ENCODE data around the gene SPATA16.

DNA sequence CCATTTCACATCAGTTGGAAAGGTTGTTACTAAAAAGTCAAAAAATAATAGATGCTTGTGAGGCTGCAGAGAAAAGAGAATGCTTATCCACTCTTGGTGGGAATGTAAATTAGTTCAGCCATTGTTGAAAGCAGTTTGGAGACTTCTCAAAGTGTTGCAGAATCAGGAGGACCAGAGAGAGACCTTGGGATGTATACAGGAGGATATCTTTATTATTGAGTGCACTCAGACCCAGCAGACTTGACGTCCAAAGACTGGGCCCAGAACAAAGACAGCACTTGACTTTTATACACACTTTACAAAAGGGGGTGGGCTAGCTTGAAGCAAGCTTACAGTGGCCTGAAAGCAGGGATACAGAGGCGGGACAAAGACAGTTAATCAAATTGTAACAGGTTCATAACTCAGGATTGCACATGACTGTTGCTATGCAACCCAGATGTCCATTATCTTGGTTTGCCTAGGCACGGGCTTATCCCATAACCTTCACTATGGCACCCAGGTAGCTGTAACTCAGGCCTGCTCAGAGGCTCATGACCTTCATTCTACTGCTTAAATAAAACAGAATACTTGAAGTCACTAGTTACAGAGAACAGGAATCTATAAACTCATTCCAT, 127.7 kb downstream of the SPATA16 start:
- TF ChIP-seq HDGF (IDR thresholded peaks at IDR 0.05; ENCODE audit: borderline replicate concordance): no peak
- no peak for TF ChIP-seq ARNT (IDR thresholded peaks at IDR 0.05)
- TF ChIP-seq CTBP1 (IDR thresholded peaks at IDR 0.05; ENCODE audit: borderline replicate concordance): no peak
- TF ChIP-seq ELF4 (IDR thresholded peaks at IDR 0.05): no peak
- TF ChIP-seq NFRKB (IDR thresholded peaks at IDR 0.05): no peak
- no peak for TF ChIP-seq FOXM1 (IDR thresholded peaks at IDR 0.05; ENCODE audit: borderline replicate concordance)
- no peak for TF ChIP-seq L3MBTL2 (conservative IDR thresholded peaks at IDR 0.05)
- TF ChIP-seq, protein P1, sequence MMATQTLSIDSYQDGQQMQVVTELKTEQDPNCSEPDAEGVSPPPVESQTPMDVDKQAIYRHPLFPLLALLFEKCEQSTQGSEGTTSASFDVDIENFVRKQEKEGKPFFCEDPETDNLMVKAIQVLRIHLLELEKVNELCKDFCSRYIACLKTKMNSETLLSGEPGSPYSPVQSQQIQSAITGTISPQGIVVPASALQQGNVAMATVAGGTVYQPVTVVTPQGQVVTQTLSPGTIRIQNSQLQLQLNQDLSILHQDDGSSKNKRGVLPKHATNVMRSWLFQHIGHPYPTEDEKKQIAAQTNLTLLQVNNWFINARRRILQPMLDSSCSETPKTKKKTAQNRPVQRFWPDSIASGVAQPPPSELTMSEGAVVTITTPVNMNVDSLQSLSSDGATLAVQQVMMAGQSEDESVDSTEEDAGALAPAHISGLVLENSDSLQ (IDR thresholded peaks at IDR 0.05): no peak
- no peak for TF ChIP-seq BHLHE40 (IDR thresholded peaks at IDR 0.05; ENCODE audit: borderline replicate concordance)
- no peak for TF ChIP-seq FOXA1 (IDR thresholded peaks at IDR 0.05)
- TF ChIP-seq SP1 (IDR thresholded peaks at IDR 0.05): no peak
